Mucosa of descending colon (tissue), 3 donors: ENCODE results near the gene PSG1. TPM values are rescaled to one million over a fixed set of nuclear protein-coding genes. Genes with fewer than 3 reads are reported as not detected.
"Not testable (repeated sequence)": the region's sequence is repeated elsewhere in the genome, so short reads cannot be mapped to it uniquely, and the experiment has no call there.

Experiments used
- ATAC-seq: fragments of 200-7000 bp; cut with Tn5 transposase; one replicate; pipeline ENCODE4 v1.9.1; 2020; ENCODE audit warnings: mild to moderate bottlenecking, moderate library complexity
- DNase-seq, 3 donors: peaks; one replicate each; pipeline ENCODE4 v3.0.0-alpha.2; 2020
- H3K36me3 ChIP-seq: fragments of 200-600 bp; one replicate; pipeline ENCODE4 v1.8.0; 2021; ENCODE audit warnings: low read depth, mild to moderate bottlenecking
- H3K4me1 ChIP-seq: fragments of 200-600 bp; one replicate; pipeline ENCODE4 v1.8.0; 2021; ENCODE audit warnings: low read depth, mild to moderate bottlenecking
- H3K4me3 ChIP-seq: fragments of 200-600 bp; one replicate; pipeline ENCODE4 v1.8.0; 2021; ENCODE audit warnings: mild to moderate bottlenecking
- H3K9me3 ChIP-seq: fragments of 200-600 bp; one replicate; pipeline ENCODE4 v1.8.0; 2021; ENCODE audit warnings: mild to moderate bottlenecking
- CTCF ChIP-seq: fragments of 200-600 bp; IDR thresholded peaks from one replicate; pipeline ENCODE4 v1.8.0; 2022; ENCODE audit warnings: antibody characterized with exemption, mild to moderate bottlenecking
- intact Hi-C, 2 donors: fragments of 100-400 bp; cut with DNase I in 1 of 2; cut with micrococcal nuclease in 1 of 2; formaldehyde crosslinking; loops; one replicate each; pipeline versions ENCODE4 v1.11.0 to v1.11.1; 2022; cut with DNase I, micrococcal nuclease
- long read RNA-seq, 2 donors: library from polyadenylated mRNA; unstranded; transcript quantifications; one replicate each; pipeline ENCODE4 v2.0.0, GENCODE V29; 2019 to 2021
- total RNA-seq, 3 donors: library from RNA; stranded (reverse); fragmentation: NEBNext Ultra II Directional in 2 of 3; extraction: Animal tissue kit (Norgen Biotek cat#: 25700) in 2 of 3; gene quantifications; one replicate each; pipeline versions ENCODE4 v1.2.1 to v1.2.4, GENCODE V29; 2021 to 2023
- donor health status: DM: no; HTN: no; CAD: no; lungs with moderate emphysema.
- donor health status: DM: no; HTN: no; CAD: no.
- donor health status: DM: no; HTN: yes; CAD: no.

PSG1 gene
- not detected for total RNA-seq
- long read RNA-seq, donor 1: 0 reads
- long read RNA-seq, donor 2: 0 reads

DNA sequence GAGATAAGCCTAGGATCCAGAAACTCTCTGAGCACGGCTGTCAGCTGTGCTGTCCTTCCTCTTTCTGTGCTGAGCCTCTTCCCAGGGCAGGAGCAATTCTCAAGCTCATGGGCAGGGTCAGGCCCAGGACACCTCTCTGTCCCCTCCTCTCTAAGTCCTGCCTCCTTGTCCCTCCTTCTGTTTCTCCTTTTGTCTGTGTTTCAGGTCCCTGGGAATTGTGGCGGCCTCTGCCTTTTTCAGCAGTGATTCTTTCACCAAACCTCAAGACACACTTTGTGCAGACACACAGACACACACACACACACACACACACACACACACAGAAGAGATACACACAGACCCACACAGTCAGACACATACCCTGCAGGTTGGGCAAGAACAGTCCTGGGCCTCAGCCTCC, at the start of gene PSG1:
Gene PSG1, minus strand, starts transcription at position 101 of the 400 bp plus-strand sequence. CDS start 132 bp downstream, outside the sequence.
- DNase-seq (no peak), ATAC-seq (no peak)
- Histone ChIP-seq H3K4me3 (no peak within 1 kb of the TSS), H3K36me3 (no peaks in the 10 kb centered on the region), H3K4me1 (no peaks in the 10 kb centered on the region), H3K9me3 (no peaks in the 10 kb centered on the region)
- intact Hi-C loops: no loop called here
- no peak for TF ChIP-seq CTCF

GRCh38 chr19:42928896-42929295, 49.4 kb upstream of the PSG1 start:
- no peak for TF ChIP-seq CTCF
- ATAC-seq (no peak), DNase-seq (no peak)
- intact Hi-C loops: no loop called here
- Histone ChIP-seq H3K4me1 (no peaks in the 10 kb centered on the region), H3K4me3 (no peak overlapping the region), H3K36me3 (no peaks in the 10 kb centered on the region), H3K9me3 (no peaks in the 10 kb centered on the region)

- no peak for TF ChIP-seq CTCF
- H3K4me1 ChIP-seq: no peaks in the 10 kb centered on the region
- H3K36me3 ChIP-seq: no peaks in the 10 kb centered on the region
- H3K9me3 ChIP-seq: no peaks in the 10 kb centered on the region
- DNase-seq (no peak), ATAC-seq (no peak)
- intact Hi-C loops: no loop called here
- no peak overlapping the region for H3K4me3 ChIP-seq
These were observed 47.3 kb upstream of the PSG1 start for GRCh38 chr19:42926781-42927180.

DNA sequence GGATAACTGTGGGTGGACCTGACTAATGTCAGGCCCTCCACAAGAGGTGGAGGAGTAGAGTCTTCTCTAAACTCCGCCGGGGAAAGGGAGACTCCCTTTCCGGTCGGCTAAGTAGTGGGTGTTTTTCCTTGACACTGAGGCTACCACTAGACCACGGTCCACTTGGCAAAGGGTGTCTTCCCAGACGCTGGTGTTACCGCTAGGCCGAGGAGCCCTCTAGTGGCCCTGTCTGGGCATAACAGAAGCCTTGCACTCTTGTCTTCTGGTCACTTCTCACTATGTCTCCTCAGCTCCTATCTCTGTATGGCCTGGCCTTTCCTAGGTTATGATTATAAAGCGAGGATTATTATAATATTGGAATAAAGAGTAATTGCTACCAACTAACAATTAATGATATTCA, 43.6 kb upstream of the PSG1 start:
- peak in 1 of 3 donors; percentile 29 for DNase-seq
- TF ChIP-seq CTCF: peak; percentile 31
- intact Hi-C loops, H3K36me3 ChIP-seq, ATAC-seq, H3K4me1 ChIP-seq, H3K9me3 ChIP-seq, H3K4me3 ChIP-seq: not testable (repeated sequence)

DNA sequence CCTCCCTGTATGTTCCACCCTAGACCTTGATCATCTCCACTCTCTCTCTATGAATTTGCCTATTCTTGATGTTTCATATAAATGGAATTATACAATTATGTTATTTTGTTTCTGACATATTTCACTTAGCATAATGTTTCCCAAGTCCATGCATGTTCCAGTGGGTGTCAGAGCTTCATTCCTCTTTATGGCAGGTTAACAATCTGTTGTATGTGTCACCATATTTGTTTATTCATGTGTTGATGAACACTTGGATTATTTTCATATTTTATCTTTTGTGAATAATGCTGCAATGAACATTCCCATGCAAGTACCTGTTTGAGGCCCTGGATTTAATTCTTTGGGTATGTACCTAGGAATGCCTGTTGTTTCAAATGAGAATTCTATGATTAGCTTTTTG, 41.5 kb upstream of the PSG1 start:
- H3K4me1 ChIP-seq, DNase-seq, H3K36me3 ChIP-seq, H3K9me3 ChIP-seq, intact Hi-C loops, H3K4me3 ChIP-seq, ATAC-seq: not testable (repeated sequence)

DNA sequence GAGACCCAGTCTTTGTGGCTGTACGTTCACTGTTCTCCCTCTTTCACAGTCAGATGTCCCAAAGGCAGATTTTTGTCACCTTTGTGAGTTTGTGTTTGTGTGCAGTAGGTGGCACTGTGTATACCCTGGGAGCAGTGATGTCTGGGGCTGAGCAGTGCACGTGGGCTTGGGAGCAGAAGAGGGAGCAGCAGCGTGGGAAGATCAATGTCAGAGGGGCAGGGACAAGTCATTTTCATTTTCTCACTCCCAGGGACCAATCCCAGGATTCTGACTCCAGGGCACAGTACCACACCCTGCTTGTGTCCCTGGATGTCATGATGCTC, 40.2 kb upstream of the PSG1 start:
- intact Hi-C loops: no loop called here
- no peak overlapping the region for H3K4me3 ChIP-seq
- H3K4me1 ChIP-seq: no peaks in the 10 kb centered on the region
- H3K36me3 ChIP-seq: no peaks in the 10 kb centered on the region
- no peak for TF ChIP-seq CTCF
- DNase-seq (no peak), ATAC-seq (no peak)
- no peaks in the 10 kb centered on the region for H3K9me3 ChIP-seq

DNA sequence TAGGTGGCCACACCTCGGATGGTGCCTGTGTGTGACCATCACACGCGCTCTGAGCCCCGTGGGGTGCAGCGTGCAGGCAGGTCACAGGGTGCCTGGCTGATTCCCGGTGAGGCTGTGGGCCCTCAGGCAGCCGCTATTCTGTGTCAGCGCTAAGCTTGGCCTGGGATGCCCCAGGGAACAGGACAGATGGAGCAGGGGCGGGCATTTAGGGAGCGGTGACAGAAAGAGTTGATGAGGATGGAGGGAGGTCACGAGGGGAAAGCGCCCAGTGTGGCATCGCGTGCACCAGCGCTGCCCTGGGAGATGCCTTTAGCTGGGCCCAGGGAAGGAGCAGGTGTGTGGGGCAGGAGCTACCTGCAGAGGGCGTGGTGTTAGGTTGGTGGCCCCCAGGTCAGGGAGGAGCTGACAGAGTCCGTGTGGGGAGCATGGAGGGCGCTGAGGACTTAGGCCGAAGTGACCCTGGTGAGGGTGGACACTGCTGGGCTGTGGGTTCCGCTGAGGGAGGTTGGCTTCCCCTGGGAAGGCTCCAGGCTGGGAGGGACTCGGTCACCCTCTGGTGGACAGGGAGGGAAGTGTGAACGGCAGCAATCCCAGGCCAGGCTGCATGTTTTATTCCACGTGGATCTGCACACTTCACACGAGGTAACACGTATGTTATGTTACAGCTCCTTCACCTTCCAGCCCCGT, 39.7 kb upstream of the PSG1 start:
- DNase-seq, H3K36me3 ChIP-seq, H3K9me3 ChIP-seq, intact Hi-C loops, ATAC-seq, H3K4me1 ChIP-seq, H3K4me3 ChIP-seq: not testable (repeated sequence)

GRCh38 chr19:42918377-42919069, 39.0 kb upstream of the PSG1 start:
- DNase-seq, intact Hi-C loops, H3K36me3 ChIP-seq, ATAC-seq, H3K4me3 ChIP-seq, H3K4me1 ChIP-seq, H3K9me3 ChIP-seq: not testable (repeated sequence)

DNA sequence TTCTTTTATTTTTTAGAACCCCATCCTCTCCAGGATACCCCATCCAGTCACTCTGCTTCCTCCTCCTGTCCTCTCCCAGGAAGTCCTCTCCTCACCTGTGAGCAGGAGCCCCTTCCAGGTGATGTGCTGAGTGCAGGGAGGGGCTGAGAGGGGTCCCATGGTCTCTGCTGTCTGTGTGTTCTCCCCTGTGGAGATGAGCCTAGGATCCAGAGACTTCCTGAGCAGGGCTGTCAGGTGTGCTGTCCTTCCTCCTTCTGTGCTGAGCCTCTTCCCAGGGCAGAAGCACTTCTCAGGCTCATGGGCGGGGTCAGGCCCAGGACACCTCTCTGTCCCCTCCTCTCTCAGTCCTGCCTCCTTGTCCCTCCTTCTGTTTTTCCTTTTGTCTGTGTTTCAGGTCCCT, 38.1 kb upstream of the PSG1 start, which contains the start of gene PSG6:
Gene PSG6, minus strand, starts transcription at position 261 of the 400 bp plus-strand sequence. Its CDS starts 102 bp downstream, at position 159.
- intact Hi-C loops, ATAC-seq: not testable (repeated sequence)

More for the DNA sequence above, 38.1 kb upstream of the PSG1 start, which contains the start of gene PSG6:
- not testable (repeated sequence) for DNase-seq, H3K4me1 ChIP-seq, H3K4me3 ChIP-seq, H3K9me3 ChIP-seq, H3K36me3 ChIP-seq
